Gastrocnemius medialis (tissue), 4 donors: ENCODE results near the gene FGFRL1.

ENCODE experiments used
- CTCF ChIP-seq, 5 experiments: fragments of 450-650 bp in 3 of 5; fragments of 200-600 bp in 2 of 5; sonication (generic) in 2 of 5; IDR thresholded peaks in 4 of 5; conservative IDR thresholded peaks in 1 of 5; 1 replicate in 4 of 5; 2 replicates in 1 of 5; pipeline ENCODE4 v1.5.1; 2016 to 2019; ENCODE audit warnings: antibody characterized with exemption in 5 of 5, mild to moderate bottlenecking in 3 of 5, moderate library complexity in 3 of 5
- POLR2A ChIP-seq, 2 donors: fragments of 450-650 bp; IDR thresholded peaks; one replicate each; pipeline ENCODE4 v1.6.1; 2017; ENCODE audit warnings: antibody characterized with exemption in 2 of 2, mild to moderate bottlenecking in 2 of 2, moderate library complexity in 2 of 2

DNA sequence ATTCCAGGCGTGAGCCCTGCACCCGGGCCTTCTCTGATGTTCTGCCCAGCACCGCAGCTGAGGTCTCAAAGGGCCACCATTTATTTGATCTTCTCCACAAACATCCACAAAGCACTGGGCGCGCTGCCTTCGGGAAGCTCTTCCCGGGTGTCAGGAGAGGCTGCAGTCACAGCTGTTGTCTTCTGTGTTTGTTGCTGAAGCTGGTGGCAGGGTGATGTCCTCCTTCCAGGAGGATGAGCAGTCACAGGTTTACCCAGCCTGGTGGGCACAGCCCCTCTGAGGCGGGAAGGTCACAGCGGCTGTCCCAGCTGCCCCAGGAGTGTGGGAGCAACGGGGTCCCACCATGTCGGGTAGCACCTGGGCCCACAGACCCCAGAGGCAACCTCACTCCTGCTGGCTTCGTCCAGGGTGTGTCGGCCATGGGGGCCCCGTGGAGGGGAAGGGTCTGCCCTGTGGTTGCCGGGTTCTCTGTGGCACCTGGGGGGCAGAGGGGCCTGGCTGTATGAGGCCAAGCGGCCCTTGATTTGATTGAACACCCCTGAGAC is 27.6 kb downstream of the FGFRL1 start:
- TF ChIP-seq CTCF (IDR thresholded peaks at IDR 0.05 in 4 of 5, conservative IDR thresholded peaks at IDR 0.05 in 1 of 5) = no peak
- TF ChIP-seq POLR2A (IDR thresholded peaks at IDR 0.05) = no peak
